Smooth muscle cell of the brain vasculature (primary cell): ENCODE data around the gene GCNA.

Experiments
- DNase-seq: peaks from one replicate; pipeline ENCODE4 v3.0.0-alpha.2; 2012; ENCODE audit warnings: low read depth, low spot score

Gene GCNA

DNA sequence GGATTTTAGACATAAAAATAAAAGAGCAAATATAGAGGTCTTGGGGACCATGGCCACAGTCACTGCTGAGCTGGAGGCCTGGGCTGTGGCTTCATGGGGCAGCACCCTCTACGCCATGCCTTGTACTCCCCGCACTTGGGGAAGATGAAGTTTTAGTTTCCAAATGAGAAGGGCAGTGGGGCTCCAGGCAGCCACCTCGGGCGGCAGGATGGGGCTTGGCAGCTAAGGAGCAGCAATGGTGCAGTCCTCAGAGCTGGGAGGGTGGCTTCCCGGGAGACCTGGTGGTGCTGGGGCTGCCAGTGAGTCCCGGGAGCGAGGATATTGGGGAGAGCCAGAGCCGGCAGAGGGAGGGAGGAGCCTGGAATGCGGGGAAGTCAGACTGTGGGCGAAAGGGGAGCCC lies 37.7 kb downstream of the GCNA start:
- DNase-seq: no peak

DNA sequence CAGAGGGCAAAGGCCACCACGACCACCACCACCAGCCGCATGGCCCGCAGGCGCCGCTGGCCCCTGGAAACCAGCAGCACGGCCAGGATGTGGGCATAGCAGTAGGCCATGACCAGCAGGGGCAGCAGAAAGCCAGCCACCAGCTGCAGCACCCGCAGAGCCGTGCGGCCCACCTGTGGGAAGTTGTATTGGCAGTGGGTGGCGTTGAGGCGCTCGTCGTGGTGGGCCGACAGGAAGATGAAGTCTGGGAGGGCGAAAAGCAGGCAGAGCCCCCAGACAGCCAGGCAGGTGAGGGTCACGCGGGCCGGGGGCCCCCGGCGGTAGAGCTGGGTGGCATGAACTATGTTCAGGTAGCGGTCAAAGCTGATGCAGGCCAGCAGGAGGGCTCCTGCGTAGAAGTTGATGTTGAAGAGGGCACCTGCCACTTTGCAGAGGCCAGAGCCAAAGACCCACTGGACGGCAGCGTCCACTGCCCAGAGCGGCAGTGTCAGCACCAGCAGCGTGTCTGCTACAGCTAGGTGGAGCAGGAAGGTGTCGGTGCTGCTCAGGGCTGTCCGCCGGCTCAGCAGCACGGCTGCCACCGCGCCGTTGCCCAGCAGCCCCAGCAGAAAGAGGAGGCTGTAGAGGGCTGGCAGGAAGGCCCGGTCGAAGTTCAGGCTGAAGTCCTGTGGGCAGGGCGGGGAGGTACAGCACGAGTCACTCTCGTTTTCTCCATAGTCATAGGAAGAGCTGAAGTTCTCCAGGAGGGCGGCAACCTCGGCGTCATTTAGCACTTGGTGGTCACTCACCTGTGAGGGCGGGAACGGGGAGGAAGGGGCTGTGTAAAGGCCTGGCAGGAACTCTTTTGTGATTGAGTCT lies 38.7 kb downstream of the GCNA start:
- DNase-seq: no peak

DNA sequence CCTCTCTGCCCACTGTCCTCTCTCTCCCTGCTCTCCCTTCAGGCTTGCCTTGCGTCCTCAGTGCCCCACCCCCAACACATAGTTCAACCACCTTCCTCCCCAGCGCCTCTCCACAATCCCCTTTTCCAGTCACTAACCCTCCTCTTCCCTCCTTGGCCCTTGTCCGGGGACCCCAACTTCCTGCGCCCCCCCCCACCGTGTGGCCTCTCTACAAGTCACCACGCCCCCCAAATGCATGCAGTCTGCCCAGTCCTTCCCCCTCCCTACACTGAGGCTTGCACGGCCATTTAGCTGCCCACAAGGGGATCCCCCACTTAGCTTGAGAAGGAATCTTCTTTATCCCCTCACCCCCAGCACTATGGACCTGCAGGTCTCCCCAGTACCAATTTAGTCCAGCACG lies 39.5 kb downstream of the GCNA start:
- DNase-seq: no peak

DNA sequence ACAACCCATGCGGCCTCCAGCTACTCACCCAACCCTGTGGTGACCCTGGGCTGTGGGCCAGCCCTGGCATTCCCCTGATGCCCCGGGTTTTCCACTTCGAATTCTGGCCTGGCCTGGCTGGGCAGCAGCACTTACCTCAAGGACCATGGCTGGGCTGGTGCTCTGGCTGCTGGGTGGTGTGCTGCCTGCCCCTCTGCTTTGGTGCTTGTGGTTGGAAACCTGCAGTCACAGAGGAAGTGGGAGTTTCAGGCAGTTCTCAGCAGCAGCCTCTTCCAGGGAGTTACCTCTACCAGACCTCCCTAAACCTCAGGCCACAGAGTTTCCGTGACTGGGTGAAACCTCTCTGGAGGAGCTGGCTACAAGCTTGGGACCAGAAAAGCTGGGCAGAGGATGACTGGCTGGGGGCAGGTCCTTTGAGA lies 40.1 kb downstream of the GCNA start, which contains the start of gene CXCR3:
Gene CXCR3 (minus strand): TSS at position 209 of the 419 bp plus-strand sequence. CDS start 62 bp downstream, at position 147.
- DNase-seq: no peak

DNA sequence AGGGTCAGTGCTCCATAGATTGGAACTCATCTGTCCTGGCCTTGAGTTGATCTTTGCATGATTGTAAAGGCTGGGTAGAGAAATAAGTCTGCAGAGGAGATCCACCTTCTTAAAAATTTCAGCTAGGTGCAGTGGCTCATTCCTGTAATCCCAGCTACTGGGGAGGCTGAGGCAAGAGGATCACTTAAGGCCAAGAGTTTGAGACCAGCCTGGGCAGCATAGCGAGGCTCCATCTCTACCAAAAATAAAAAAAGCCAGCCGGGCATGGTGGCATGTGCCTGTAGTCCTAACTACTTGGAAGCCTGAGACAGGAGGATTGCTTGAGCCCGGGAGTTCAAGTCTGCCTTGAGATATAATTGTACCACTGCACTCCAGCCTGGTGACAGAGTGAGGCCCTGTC lies 40.5 kb downstream of the GCNA start:
- DNase-seq: no peak

DNA sequence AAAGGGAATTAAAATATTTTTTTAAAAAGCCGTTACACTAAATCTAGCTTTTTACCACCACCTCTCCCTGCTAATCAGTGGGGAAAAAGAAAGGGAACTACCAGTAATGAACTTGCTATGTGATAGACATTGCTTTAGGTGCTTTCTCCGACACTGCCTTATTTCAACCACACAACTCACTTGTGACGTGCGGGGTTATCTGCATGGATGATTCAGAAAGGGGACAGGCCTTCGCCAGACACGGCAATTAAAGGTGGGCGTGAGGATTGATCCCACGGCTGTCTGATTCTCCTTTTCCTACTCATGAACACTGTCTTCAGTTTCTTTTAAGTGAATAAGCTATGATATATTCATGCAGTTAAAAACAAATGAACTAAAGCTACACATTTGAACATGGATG lies 41.0 kb downstream of the GCNA start:
- DNase-seq: no peak

DNA sequence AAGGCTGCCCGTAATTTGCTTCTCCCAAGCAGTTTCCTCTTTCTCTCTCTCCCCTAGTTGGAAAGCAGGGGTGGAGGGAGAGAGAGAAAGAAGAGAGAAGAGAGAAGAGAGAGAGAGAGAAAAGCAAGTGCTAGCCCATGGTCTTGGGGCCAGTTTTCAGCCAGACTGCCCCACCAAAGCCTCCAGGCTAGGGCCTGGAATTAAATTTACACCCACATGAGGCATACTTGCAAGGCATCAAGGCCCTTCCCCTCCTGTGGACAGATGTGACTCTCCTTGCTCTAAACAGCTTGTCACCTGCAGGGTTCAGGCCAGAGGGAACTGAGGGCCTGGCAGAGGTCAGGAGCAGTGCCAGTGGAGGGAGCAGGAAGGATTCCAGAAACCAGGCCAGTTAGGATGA lies 41.7 kb downstream of the GCNA start:
- no peak for DNase-seq

DNA sequence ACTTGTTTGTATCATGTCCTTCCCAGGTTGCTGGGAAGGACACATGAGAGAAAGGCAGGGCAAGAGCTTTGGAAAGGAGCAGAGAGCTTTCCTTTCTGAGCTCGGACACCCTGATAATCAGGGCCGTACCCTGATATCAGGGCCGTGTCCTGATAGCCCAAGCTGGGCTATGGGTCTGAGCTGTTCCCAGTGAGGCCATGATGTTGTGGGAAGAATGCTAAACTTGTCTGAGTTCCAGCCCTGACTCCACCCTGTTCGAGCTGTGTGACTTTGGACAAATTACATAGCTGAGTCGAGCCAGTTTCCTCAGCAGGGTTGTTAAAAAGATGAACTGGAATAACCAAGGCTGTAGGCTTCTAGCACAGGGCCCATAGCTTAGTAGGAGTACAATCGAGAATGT lies 43.4 kb downstream of the GCNA start:
- DNase-seq: no peak

DNA sequence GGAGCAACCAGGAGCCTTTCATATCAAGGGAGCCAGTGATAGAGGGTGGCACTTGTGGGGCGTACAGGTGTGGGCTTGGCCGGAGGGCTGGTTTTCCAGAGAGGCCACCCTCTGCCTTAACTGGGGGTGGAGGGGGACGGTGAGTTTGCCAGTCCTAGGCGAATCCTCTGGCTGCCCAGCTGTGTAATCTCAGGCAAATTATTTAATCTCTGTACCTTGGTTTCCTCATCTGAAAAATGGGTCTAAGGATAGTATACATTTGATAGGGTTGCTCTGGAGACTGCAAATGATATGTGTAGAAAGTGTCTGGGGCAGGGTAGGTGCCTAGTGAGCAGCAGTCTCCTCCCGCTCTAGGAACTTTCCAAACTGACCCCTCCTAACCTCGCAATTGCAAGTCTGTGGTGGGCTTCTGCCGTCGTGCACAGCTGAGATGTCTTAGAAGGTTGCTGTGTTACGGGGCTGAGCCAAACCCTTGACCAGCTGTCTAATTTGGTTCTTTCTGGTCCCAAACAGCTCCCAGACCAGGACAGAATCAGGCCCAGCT lies 43.9 kb downstream of the GCNA start:
- DNase-seq: no peak

DNA sequence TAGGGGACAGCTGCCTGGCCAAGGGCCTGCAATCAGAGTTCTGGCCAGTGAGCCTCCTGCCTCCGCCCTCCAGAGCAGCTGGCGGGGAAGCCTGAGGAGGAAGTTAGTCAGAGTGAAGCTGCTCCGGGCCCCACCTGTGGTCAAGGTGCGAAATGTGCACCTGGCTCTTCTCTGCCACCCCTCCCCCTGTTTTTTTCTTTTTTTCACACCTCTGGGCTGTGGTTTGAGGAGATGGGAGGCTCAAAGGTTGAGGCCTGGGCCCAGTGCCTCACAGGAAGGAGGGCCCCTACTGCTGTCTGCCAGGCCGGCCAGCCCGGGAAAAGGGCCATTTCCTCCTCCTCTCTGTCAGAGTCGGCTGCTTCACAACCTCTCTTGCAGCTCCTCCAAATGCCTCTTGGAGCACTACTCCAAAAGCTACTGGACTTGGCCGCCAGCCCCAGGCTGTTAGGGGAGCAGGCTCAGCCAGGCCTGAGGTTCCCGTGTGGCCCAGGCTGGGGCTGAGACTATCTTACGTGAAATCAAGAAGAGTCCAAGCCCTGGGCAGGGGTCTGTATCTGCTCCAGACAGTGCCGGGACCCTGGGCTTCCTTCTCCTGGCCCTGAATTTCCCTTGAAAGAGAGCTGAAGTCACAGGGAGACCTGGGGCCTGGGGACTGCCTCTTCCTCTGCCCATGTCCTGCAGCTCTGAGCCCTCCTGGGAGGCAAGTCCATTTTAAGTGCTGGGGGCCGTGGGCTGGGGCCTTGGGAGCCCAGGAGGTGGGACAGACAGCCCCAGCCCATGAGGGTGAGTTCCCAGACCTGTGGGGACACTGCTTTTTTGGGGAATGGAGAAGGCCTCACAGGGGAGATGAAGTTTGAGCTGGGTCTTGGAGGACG lies 44.6 kb downstream of the GCNA start:
- DNase-seq: no peak

DNA sequence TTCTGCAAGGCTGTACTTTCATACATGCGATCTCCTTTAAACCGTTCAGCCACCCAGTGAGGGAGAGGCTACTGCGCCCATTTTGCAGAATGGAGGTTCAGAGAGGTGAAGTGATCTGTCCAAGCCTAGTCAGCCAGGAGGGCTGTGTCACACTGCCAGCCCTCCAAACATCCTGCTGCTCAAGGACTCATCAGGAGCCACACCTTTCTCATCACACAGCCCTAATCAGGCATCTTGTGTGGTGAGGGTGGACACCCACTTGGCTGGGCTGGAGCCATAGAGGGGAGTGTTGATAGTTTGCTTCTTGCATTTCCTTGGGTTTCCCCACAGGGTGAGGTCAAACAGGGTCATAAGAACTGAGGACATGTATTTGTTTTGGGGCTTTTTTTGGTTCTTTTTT lies 45.5 kb downstream of the GCNA start:
- no peak for DNase-seq

DNA sequence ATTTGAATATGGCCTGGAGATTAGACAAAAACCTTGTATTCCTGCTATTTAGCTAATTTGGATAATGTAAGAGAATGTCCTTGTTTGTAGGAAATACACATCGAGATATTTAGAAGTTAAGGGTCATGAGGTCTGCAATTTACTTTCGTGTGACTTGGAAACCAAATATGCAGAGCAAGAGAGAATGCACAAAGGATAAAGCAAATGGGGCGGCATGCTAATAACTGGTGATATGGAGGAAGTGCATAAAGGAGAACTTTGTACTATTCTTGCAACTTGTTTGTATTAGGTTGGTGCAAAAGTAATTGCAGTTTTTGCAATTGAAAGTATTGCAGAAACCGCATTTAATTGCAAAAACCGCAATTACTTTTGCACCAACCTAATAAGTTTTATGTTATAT lies 47.2 kb downstream of the GCNA start:
- no peak for DNase-seq

DNA sequence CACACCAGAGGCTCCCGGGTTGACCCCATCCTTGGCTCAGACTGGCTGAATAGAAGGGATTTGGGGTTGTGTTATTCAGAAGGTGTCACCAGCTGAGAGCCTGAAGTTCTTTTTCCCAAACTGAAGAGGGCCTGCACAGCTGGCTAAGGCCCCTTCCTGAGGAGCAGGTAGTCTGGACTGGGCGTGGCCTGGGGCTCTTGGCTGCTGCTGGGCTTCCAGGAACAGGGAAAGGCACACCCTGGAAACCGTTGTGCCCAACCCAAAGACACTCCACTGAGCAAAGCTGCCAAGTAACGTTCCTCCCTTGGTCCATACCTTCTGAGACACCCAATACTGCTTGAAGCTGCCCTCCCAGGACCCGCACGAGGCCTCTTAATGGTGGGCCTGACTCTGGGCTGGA lies 48.3 kb downstream of the GCNA start:
- no peak for DNase-seq

DNA sequence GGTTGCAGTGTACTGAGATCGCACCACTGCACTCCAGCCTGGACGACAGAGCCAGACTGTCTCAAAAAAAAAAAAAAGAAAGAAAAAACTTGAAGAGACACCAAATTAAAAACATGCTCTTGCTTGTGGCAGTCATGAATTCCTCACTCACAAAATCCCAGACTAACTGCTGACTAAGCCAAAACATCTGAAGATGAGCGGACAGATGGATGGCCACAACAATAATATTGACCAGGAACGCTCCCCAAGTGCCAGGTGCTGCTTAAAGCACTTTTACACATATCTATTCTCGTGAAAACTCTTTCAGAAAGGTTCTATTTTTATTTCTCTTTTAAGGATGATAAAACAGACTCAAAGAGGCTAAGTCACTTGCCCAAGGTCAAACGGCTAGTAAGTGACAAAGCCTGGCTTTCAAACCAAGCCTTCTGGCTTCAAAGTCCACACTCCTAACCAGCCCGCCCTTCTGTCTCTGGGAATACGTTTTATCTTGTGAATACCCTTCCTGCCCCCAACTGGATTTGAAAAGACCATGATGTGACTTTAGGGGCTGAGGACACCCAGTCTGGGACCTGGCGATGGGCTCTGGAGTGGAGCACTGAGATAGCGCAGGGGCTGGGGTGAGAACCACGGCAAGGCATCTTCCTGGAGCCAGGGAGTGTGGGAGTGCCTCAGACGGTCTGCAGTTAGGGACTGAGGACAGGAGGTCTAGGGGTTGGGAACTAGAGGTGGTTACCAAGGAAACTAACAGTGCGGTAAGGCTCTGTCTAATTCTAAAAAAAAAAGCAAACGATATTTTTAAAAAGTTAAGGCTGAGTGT lies 49.6 kb downstream of the GCNA start:
- DNase-seq: no peak

DNA sequence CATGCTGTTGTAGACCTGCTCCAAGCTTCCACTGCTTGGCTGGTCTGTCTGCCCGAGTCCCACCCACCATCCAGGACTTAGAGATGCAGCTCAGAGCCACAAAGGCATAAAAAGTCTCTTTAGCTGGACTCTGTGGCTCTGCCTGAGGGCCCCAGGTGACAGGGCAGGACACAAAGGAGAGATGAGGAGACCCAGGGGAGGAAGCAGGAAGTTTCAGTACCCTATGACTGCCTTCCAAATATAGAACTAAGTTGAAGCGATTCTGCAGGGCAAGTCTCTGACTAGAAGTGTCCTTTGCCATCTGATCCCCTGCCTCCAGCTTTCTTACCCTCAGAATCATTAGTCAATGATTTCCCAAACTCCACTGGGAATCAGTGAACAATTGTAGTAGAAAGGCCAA lies 51.2 kb downstream of the GCNA start:
- no peak for DNase-seq

DNA sequence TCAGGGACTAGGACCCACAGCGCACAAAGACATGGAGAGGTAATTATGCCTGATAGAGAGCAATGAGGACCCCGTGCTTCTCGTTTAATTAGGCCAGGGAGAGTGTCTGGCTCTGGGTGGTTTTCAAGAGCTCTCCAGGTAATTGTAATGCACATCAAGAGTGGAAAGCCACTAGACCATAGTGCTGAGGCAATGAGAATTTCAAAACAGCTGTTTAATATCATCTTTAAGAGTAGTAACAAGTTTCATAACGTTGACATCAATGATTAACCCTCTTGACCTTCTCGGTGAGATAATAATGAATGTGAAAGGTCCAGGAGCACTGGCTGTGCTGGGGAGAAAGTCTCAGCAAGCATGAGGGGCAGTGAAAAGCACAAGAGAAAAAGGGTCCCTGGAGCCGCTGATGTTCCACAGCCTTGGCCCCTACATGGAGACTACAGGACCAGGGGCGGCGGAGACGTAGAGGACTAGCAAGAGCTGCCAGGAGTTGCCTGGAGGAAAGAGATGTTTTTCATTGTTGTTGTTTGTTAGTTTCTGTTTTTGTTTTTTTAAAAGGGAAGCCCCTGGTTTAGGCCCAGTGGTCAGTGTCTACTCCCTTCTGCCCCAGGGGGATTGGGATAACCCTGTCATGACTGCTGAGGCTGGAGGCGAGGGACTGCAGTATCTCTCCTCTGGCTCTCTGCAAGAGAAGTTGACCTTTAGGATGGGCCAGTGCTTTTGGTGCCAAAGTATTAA lies 54.9 kb downstream of the GCNA start:
- DNase-seq: no peak

DNA sequence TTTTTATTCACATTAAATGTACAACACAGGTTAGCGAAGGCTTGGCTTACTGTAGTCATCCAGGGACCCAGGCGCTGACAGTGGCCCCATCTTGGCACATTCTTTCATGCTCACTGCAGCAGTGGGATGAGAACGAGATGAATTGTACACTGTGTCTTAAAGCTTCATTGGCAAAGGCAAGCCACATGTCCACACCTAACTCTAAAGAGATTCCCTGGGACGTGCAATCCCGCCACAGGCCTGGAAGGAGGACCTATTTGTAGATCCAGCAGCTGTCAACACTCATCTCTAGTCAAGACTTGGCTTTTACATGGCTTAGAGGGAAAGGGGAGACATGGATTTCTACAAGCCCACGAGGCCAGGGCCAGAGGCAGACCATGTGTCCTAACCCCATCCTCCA lies 56.1 kb downstream of the GCNA start:
- no peak for DNase-seq

DNA sequence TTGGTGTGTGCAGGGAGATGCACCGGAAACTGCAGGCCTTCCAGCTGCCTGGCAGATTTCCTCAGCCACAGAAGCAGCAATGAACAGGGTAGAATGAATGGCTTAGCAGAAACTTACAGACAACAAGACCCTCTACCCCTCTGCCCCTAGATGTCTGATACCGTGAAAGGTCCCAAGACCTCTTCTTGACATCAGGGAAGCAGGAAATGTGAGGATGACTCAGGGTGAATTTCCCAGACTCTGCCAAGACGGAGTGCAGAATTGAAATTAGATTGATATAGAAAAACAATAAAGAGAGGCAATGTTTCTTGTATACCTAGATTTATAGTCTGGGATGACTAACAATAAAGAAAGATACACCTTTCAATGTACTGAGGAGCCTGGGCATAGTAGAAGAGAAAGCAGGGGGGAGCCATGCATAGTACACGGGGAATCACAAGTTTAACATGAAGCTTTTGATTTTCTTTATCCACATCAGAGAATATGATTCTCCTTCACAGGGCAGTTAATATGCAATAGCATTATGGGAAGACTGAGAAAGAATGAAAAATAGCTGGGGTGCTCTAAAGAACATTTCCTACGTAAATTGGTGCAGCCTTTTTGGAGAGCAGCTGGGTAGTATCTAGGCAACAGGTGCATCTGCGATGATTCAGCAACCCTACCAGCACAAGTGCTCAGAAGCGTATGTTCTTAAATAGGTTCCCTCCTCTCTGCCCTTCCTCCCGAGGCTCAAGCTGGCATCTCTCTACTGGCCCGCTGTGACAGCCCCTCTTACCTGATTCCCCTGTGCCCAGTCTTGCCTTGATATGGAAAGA lies 58.4 kb downstream of the GCNA start:
- DNase-seq: no peak

DNA sequence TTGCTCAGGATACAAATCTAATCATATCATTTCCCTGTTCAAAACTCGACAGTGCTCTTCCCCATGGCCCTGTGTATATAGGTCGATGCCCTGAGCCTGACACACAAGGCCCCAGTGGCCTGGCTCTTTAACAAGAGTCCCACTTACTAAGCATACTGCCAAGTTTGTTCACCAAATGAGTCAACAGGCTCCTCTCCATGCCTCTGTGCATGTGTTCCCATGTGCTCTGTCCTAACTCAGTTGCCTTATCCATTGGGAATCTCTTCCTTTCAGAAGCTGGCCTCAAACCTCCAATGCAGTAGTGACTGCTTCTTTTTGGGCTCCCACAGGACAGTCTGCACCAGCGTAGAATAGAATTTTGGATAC lies 59.0 kb downstream of the GCNA start:
- DNase-seq: no peak

DNA sequence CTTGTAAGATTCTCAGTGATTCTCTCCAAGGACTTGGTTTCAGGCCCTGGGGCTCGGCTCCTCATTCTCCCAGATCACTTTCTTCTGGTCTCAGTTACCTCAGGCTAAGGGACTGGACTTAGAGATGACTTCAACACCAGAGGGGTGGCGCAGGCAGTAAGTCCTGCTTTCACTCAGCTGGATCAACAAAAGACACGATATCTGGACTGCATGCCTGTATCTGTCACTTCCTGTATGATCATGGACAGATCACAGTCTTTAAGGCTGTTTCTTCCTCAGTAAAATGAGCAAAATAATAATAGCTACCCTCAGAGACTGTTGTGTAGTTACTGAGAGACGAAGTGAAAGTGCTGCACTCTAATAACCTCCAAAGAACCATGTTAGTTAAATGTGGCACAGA lies 59.6 kb downstream of the GCNA start:
- no peak for DNase-seq
